GM18505 (cell line): ENCODE results near the gene MPHOSPH10.
A peak's percentile ranks its signal among the peaks of the same experiment; 100 is the strongest.
"Not testable (repeated sequence)": the region's sequence is repeated elsewhere in the genome, so short reads cannot be mapped to it uniquely, and the experiment has no call there.

Experiments used
- ATAC-seq: cut with Tn5 transposase; IDR thresholded peaks from one replicate; pipeline ENCODE4 v1.9.1; 2021; ENCODE audit not compliant: unreplicated experiment
- POLR2A ChIP-seq: IDR thresholded peaks from 4 replicates; pipeline ENCODE4 v1.6.1; 2011; ENCODE audit warnings: borderline replicate concordance; ENCODE audit not compliant: insufficient read depth, insufficient read length; ENCODE audit errors: extremely low read depth

The MPHOSPH10 gene

GRCh38 chr2:71103809-71104208 lies 26.6 kb upstream of the MPHOSPH10 start:
- no peak for ATAC-seq
- no peak for TF ChIP-seq POLR2A

- ATAC-seq, result not testable (repeated sequence)
Measured at GRCh38 chr2:71106463-71106862, 24.0 kb upstream of the MPHOSPH10 start.

GRCh38 chr2:71108091-71108490 lies 22.3 kb upstream of the MPHOSPH10 start:
- ATAC-seq, result no peak
- no peak for TF ChIP-seq POLR2A

- no peak for ATAC-seq
- TF ChIP-seq POLR2A, result no peak
Measured at GRCh38 chr2:71113843-71114242, 16.6 kb upstream of the MPHOSPH10 start.

GRCh38 chr2:71117063-71117462 lies 13.4 kb upstream of the MPHOSPH10 start:
- no peak for TF ChIP-seq POLR2A
- no peak for ATAC-seq

GRCh38 chr2:71120195-71120594 lies 10.2 kb upstream of the MPHOSPH10 start:
- ATAC-seq, result no peak
- no peak for TF ChIP-seq POLR2A

- TF ChIP-seq POLR2A, result no peak
- ATAC-seq, result no peak
Measured at GRCh38 chr2:71121479-71121878, 9.0 kb upstream of the MPHOSPH10 start.

- no peak for TF ChIP-seq POLR2A
- no peak for ATAC-seq
Measured at GRCh38 chr2:71122387-71123298, 7.8 kb upstream of the MPHOSPH10 start.

- no peak for ATAC-seq
- no peak for TF ChIP-seq POLR2A
Measured at GRCh38 chr2:71125506-71126294, 4.7 kb upstream of the MPHOSPH10 start.

- no peak for TF ChIP-seq POLR2A
- no peak for ATAC-seq
Measured at GRCh38 chr2:71126957-71127356, 3.5 kb upstream of the MPHOSPH10 start.

GRCh38 chr2:71129114-71129901 lies 1.1 kb upstream of the MPHOSPH10 start:
- no peak for ATAC-seq
- no peak for TF ChIP-seq POLR2A

- TF ChIP-seq POLR2A, result no peak
- peak; percentile 44 for ATAC-seq
Measured at GRCh38 chr2:71129902-71130151, 607 bp upstream of the MPHOSPH10 start.

- TF ChIP-seq POLR2A, result no peak
- no peak for ATAC-seq
Measured at GRCh38 chr2:71130905-71131244, 441 bp downstream of the MPHOSPH10 start.

GRCh38 chr2:71131387-71132166 lies 1.1 kb downstream of the MPHOSPH10 start:
- ATAC-seq, result not testable (repeated sequence)

GRCh38 chr2:71133603-71134002 lies 3.2 kb downstream of the MPHOSPH10 start:
- no peak for TF ChIP-seq POLR2A
- ATAC-seq, result no peak
